DMS79 (cell line): ENCODE data around the gene ATP2B1.
"Not testable (repeated sequence)": the region's sequence is repeated elsewhere in the genome, so short reads cannot be mapped to it uniquely, and the experiment has no call there.

Experiments
- DNase-seq: peaks from one replicate; lab custom pipeline; 2025; lab: John Stamatoyannopoulos, UW

The ATP2B1 gene

GRCh38 chr12:89712706-89713105 is 4.1 kb upstream of the ATP2B1 start:
- no peak for DNase-seq

GRCh38 chr12:89710873-89711750 is 2.5 kb upstream of the ATP2B1 start:
- DNase-seq, result no peak

- no peak for DNase-seq
These were observed 1.6 kb upstream of the ATP2B1 start for GRCh38 chr12:89709995-89710872.

- peak; percentile 94 for DNase-seq
These were observed 738 bp upstream of the ATP2B1 start for GRCh38 chr12:89709157-89709994.

- DNase-seq, result no peak
These were observed 704 bp downstream of the ATP2B1 start for GRCh38 chr12:89707703-89708564.

GRCh38 chr12:89706986-89707702 is 1.5 kb downstream of the ATP2B1 start:
- no peak for DNase-seq

GRCh38 chr12:89706551-89706950 is 2.1 kb downstream of the ATP2B1 start:
- no peak for DNase-seq

GRCh38 chr12:89704457-89704856 is 4.2 kb downstream of the ATP2B1 start:
- no peak for DNase-seq

GRCh38 chr12:89703768-89704167 is 4.9 kb downstream of the ATP2B1 start:
- no peak for DNase-seq

GRCh38 chr12:89702503-89702902 is 6.1 kb downstream of the ATP2B1 start:
- no peak for DNase-seq

- DNase-seq, result no peak
These were observed 6.9 kb downstream of the ATP2B1 start for GRCh38 chr12:89701606-89702206.

GRCh38 chr12:89700191-89700810 is 8.3 kb downstream of the ATP2B1 start:
- no peak for DNase-seq

- no peak for DNase-seq
These were observed 10.0 kb downstream of the ATP2B1 start for GRCh38 chr12:89698607-89699006.

GRCh38 chr12:89697728-89698127 is 10.9 kb downstream of the ATP2B1 start:
- not testable (repeated sequence) for DNase-seq

- no peak for DNase-seq
These were observed 11.3 kb downstream of the ATP2B1 start for GRCh38 chr12:89697296-89697695.

GRCh38 chr12:89695830-89696229 is 12.8 kb downstream of the ATP2B1 start:
- DNase-seq, result no peak

- DNase-seq, result no peak
These were observed 13.5 kb downstream of the ATP2B1 start for GRCh38 chr12:89695100-89695499.

GRCh38 chr12:89694542-89694941 is 14.1 kb downstream of the ATP2B1 start:
- no peak for DNase-seq

GRCh38 chr12:89693639-89694202 is 14.9 kb downstream of the ATP2B1 start:
- DNase-seq, result no peak
